Liver (tissue), 3 donors: Measurements from ENCODE around the gene ZNF432.
A peak's percentile ranks its signal among the peaks of the same experiment; 100 is the strongest.

Experiments
- ATF3 ChIP-seq: IDR thresholded peaks from 2 replicates; pipeline ENCODE4 v1.6.1; 2016; ENCODE audit warnings: antibody characterized with exemption
- CTCF ChIP-seq: fragments of 150-350 bp; IDR thresholded peaks from 2 replicates; pipeline ENCODE4 v1.5.1; 2017; ENCODE audit warnings: improper control_type of control experiment, low read depth, low read length; ENCODE audit not compliant: missing input control
- EGR1 ChIP-seq, 2 donors: IDR thresholded peaks; 2 replicates each; pipeline ENCODE4 v1.6.1; 2016 to 2018; ENCODE audit warnings: antibody characterized with exemption in 2 of 2, low read depth in 2 of 2
- FOXA1 ChIP-seq: IDR thresholded peaks from 2 replicates; pipeline ENCODE4 v1.6.1; 2016; ENCODE audit warnings: antibody characterized with exemption
- GABPA ChIP-seq, 2 donors: IDR thresholded peaks in 1 of 2; conservative IDR thresholded peaks in 1 of 2; 2 replicates each; pipeline ENCODE4 v1.6.1; 2016; ENCODE audit warnings: antibody characterized with exemption in 2 of 2, mild to moderate bottlenecking in 1 of 2, moderate library complexity in 1 of 2
- HNF4A ChIP-seq, 2 donors: conservative IDR thresholded peaks; 2 replicates each; pipeline ENCODE4 v1.6.1; 2016; ENCODE audit warnings: antibody characterized with exemption in 2 of 2, mild to moderate bottlenecking in 2 of 2
- JUND ChIP-seq, 2 donors: IDR thresholded peaks; 2 replicates each; pipeline ENCODE4 v1.6.1; 2016; ENCODE audit warnings: antibody characterized with exemption in 2 of 2
- MAX ChIP-seq: IDR thresholded peaks from 2 replicates; pipeline ENCODE4 v1.6.1; 2016; ENCODE audit warnings: antibody characterized with exemption
- RAD21 ChIP-seq, 2 donors: IDR thresholded peaks; 2 replicates each; pipeline ENCODE4 v1.6.1; 2016; ENCODE audit warnings: antibody characterized with exemption in 2 of 2, mild to moderate bottlenecking in 2 of 2
- REST ChIP-seq: IDR thresholded peaks from 2 replicates; pipeline ENCODE4 v1.6.1; 2016; ENCODE audit warnings: antibody characterized with exemption, mild to moderate bottlenecking
- TAF1 ChIP-seq: conservative IDR thresholded peaks from 2 replicates; pipeline ENCODE4 v1.6.1; 2016; ENCODE audit warnings: antibody characterized with exemption, mild to moderate bottlenecking
- YY1 ChIP-seq: IDR thresholded peaks from 2 replicates; pipeline ENCODE4 v1.6.1; 2016; ENCODE audit warnings: antibody characterized with exemption, mild to moderate bottlenecking
- donor health status: healthy.
- donor health status: healthy.

- TF ChIP-seq CTCF (no peak), JUND (IDR thresholded peaks at IDR 0.05) (no peak), TAF1 (no peak), RAD21 (IDR thresholded peaks at IDR 0.05) (peak in 1 of 2 donors; percentile 27), GABPA (IDR thresholded peaks at IDR 0.05 in 1 of 2, conservative IDR thresholded peaks at IDR 0.05 in 1 of 2) (peak in 1 of 2 donors; percentile 47), YY1 (peak; percentile 100), HNF4A (conservative IDR thresholded peaks at IDR 0.05) (peak; percentile 34 to 38), MAX (no peak), FOXA1 (no peak), REST (no peak), ATF3 (no peak), EGR1 (IDR thresholded peaks at IDR 0.05; ENCODE audit: low read depth in 2 of 2) (no peak)
These were observed 40.7 kb downstream of the ZNF432 start, which contains the start of gene ZNF615 for GRCh38 chr19:52007806-52008557.
